CD4-positive, alpha-beta T cell treated with Interleukin-21 for 1 hour (primary cell): ENCODE results near the gene GADD45G.
A peak's percentile ranks its signal among the peaks of the same experiment; 100 is the strongest.

Experiments used
- DNase-seq: peaks from one replicate; pipeline ENCODE4 v3.0.0-alpha.2; 2020

Gene GADD45G

DNA sequence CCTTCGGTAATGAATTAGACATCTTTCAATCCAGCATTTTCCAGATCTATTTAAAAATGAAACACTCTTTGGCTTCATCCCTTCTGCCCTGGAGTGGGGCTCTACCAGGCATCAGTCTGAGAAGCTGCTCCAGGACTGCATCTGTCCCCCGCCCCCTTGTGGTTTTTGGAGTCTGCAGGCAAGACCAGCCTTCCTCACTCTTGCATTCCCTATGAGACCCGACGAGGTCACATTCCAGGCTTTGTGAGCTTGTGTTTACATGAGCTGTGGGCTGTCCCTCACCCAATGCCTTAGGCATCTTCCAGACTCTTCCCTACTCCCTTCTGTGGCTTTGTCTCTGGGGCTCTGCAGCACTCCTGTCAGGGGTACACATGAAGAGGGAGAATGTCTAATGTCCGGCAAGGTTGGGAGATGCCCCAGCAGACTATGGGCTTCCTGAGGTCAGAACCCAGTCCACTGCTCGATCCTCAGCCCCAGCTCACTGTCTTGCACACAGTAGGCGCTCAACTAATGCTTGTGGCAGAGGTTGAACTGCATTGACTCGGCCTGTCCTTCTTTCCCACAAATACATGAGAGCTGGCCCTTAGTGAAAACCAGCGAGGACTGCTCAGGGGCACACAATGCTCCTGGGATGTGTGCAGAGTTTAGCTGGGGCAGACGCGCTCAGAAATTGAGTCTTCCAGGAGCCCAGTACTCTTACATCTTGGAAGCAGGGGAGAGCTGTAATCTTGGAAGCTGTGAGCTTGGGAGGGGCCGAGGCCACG, 11.7 kb upstream of the GADD45G start:
- no peak for DNase-seq

DNA sequence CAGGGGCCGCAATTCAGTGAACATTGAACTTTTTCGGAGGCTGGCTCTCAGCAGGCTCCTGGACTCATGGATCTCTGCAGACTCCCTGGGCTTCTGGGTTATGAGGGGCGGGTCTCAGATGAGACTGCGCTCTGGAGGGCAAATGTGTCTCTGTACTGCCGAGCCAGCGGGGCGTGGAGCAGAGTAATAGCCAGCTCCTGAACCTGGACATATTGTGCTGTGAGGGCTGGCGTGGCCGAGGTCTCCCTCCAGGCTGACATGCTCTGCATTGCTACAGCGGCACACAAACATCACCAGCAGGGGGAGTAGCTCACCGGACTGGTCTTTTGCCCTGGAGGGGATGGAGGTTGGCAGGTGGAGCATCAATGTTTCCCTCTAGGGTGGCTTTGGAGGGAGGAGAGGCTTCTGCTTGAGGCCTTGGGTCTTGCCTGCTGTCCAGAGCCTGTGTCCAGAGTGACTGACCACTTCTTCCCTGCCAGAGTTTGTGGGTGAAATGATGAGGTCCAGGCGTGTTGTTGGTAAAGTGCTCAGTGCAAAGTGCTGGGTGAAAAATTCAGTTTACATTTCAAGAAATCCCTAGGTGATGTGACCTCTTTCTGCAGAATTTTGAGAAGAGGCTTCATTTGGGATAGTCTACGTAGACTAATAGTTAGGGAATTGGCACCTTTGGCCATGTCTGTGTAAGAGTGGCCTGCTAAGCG, 10.9 kb upstream of the GADD45G start:
- peak; percentile 59 for DNase-seq

DNA sequence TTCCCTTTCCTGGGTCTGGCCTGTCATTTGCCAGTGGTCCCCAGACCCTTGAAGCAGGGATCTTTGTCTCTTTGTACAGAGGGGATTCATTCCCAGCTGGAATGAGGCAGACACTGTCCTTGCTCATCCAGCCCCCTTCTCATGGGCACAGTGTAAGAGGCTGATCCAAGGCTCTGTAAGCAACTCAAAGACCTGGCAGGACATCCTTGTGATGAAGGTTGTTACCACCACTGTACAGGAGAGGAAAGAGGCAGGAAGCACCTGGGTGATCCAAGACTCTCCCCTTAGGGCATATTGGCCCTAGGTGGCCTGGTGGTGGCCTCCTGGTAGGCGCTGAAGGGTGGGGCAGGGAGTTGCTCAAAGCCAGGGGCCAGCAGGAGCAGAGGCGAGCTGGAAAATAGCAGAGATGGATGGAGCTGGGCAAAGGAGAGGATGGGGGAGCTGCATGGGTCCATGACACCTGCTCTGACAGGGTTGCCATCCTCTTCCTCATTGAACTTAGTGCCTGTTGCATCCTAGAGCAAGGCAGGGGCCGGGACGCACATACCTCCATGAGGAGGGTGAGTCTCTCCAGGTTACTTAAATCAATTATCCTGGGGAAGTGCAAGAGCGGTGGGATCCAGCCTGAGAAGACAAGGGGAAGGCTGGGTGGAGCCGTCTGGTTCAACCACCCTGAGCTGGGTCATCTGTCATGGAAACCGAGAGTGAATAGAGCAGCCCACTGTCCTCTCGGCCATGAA, 9.8 kb upstream of the GADD45G start:
- DNase-seq, result no peak

DNA sequence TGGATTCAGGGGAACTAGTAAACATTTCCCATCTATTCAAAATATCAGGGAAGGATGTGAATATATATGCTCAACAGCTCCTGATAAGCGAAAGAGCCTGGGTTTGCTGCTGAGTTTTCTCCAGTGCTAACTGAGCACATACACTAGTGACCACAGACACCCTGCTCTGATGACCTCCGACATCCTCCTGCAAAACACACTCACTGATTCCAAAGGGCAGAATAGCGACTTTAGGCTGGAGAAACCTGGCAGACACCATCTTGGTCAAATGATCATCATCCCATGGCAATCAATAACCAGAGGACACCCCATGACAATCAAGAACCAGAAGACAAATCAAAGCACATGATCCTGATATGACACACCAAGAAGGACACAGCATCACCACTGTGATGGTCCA, 9.2 kb upstream of the GADD45G start:
- DNase-seq, result no peak

DNA sequence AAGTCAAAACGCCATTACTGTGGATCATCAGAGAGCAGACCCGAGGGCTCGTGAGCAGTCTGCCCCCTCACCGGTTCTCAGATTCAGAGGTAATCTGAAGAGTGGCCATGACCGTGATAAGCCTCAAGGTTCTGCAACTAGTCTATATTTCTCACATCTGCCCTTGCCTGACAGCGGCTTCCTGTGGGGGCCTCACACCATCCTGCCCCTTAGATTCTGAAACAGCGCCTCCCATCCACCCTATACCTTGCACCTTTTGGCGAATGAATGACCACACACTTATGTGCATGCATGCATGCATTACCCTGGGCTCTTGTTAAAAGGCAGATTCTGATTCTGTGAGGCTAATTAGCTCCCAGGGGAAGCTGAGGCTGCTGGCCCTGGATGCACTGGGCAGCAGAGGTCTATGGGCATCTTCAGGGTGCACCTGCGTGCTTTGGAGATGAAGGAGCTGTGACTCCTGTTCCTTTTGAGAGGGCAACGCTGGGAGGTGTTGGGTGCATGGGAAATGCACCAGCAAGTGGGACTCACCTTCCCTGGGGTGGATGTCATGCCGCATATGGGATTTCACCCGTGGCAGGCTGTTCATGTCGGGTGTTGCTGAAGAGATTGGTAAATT, 7.8 kb upstream of the GADD45G start:
- DNase-seq, result no peak

DNA sequence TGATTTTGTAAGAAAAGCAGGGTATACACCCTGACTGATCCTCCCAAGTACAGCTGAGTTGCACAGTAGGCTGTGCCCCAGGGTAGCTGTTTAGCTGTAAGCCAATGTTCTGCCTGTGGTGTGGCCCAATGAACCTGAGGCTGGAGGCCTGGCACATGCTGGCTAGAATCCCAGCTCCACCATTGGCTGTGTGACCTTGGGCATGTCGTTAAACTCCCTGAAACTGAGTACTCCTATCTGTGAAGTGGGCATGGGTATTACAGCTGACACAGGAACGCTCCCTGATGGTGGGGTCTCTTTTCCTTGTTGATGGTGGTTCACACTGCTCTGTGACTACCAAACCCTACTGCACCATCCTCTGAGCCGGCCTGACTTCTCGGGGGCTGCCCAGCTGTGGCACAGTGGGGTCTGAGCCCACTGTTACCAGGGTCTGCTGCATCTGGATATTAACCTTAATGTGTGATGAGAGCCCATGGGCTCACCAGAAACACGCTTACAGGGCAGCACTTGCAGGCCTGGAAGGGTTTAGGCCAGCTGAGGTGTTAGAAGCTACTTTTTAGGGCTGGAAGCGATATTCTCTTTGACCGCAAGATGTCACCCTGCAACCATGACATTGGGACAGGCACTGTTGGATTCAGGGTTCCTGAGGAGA, 7.0 kb upstream of the GADD45G start:
- DNase-seq, result peak; percentile 65

DNA sequence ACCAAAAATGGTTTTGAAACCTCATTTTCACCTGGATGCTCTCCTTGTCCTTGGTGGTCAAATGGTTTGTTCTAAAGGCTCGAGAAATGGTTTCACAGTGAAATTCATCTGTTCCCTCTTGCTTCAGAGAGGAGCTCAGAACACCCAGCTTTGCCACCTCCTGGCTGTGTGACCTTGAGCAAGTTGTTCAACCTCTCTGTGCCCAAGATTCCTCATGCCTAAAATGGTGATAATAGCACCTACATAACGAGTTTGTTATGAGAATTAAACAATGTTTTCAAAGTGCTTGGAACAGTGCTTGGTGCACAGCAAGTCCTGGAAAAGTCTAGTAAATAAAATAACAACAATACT, 6.5 kb upstream of the GADD45G start:
- no peak for DNase-seq

DNA sequence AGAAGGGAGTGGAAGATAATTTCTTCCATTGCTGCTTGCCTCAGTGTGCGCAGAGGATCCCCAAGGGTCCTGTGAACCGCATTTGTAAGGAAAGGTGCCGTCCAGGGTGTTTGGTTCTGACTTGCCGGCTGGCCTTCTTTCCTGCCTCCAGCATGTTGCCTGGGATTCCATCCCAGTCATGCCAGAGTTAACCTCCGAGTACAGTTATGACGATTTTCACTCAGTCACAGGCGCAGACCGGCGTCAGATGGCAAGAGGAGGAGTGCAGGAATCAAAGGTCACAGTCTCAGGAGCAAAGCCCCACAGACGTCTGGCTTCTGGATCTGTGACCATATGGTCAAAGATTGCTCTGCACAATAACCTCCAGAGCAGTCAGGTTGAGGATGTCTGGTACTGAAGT, 5.9 kb upstream of the GADD45G start:
- DNase-seq, result no peak

DNA sequence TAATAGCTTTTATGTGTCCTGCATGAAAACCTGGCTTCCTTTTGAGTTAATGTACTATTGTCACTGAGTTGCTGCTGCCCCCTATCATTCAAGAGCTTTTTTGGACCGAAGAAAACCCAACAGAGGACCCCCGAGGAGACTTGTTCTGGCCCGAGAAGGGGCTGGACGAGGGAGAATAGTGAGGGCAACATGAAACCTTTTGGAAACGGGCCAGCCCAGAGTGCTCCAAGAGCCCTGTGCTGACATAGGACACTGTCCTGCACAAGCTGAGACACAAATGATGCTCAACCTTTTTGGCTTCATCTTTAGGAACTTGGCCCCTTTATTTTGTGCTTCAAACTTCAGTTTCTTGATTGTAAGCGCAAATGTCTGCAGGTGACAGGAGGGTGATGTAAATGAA, 4.0 kb upstream of the GADD45G start:
- no peak for DNase-seq

DNA sequence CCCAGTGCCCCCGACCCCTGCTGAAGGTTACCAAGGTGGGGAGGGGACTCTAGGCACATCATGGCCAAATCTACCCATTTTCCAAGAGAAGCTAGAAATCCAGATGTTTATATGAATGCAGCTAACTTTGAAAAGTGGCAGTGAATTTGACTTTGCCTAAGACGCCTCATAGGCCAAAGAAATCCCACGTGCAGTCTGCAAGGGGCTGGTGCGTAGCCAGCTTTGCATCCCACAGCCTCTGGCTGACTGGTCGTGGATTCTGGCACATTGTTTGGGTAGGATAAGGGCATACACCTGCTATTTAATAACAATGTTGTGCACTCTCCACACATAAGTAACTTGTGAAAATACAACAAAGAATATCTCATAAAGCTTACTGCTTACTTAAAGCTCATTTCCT, 3.5 kb upstream of the GADD45G start:
- DNase-seq, result no peak

DNA sequence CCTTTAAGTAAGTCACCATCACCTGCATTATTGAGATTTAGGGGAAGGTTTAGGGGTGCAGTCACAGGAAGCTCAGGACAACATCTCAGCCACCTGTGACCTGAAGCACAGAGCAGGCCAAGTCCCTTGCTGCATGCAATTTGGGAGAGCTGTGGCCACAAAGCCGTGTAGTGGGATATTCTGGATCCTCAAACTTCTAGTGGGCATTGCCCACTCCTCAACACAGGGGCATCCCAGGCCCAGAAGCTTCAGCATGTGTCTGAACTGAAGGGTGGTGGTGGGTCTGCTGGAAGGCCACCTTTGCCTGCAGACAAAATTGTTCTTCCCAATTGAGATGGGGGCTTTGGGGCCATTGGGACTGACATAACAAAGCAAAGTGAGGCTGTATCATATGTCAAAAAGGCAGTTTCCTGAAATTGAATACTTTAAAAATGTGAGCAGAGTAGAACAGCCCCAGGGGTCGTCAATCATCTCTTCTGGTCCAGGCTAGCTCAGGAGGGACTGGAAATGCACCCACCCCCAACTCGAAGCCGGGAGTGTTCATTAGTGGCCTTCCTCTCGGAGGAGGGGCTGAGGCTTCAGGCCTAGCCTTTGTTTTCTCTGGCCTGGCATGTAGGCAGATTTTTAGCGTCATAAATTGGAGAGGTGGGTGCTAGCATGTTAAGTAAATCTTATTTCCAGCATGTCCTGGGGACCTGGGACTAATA, 2.8 kb upstream of the GADD45G start:
- no peak for DNase-seq

DNA sequence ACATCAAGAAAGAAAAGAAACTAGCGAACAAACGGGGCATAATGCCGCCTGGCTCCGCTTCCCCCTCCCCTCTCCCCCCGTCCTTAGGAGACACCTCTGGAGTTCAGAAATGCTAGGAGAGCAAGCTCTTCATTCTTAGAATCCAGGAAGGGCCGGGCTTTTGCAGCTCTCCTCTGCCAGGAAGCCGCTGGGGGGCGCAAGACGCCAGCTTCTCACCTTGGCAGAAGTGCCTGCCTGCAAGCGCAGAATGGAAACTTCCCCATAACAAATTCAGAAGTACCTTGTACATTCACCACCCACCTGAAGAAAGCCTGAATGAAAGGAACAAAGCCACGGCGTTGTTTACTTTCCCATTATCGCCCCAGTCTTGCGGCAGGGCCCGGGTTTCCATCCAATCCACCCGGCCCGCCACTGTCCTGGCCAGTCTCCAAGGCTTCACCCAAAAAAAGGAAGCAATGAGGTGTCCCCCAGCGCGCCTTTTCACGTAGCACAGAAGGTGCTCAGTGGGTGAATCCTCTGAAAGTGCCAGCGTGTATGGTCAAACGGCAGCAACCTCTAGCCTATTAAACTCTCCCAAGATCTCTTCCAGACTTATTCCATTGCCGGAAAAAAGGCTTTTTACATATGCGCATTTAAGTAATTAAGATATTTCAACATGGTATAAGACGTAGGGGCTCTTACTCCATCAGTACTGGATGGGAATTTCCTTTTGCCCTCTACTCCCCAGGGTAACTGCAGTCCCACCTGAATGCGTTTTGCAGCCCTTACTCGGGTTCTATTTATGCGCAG, 1.6 kb upstream of the GADD45G start:
- peak; percentile 84 for DNase-seq

DNA sequence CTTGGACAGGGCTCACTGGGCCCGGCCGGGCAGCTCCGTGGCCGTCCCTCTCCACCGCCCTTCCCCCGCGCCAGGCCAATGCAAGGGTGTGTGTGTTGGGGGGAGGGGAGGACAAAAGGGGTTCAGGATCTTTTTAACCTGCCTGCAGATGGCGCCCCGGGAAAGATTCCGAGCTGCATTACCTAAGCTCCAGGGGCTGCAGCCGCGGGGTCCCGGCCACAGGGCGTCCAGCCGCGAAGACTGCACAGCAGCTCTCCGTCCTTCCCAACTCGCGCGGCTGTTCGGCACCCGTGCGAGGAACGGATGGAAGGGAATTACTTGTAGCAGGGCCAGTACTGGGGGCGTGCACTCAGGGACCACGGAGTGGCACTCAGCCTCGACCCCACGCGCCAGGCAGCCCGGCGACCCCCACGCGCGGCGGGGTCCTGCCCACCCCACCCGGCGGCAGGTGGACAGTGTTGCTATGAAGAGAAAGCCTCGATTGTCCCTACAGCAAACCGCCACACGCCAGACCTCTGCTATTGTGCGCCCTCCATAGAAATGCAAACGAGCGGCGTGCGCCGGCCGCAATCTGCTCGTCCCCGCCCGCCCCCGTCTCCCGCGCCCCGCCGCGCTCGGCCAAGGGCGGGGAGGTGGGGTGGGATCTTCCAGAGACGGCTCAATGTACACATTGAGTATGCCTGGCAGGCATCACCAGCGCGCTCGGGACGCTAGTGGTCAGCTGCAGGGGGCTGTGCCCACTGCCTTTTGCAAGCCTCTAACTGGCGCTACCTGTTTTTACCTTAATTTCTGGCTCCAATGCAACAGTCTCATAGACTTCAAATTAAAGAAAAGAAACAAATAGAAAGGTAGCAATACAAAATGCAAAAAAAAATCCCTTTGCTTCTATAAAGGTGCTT, 796 bp upstream of the GADD45G start:
- peak; percentile 50 for DNase-seq

DNA sequence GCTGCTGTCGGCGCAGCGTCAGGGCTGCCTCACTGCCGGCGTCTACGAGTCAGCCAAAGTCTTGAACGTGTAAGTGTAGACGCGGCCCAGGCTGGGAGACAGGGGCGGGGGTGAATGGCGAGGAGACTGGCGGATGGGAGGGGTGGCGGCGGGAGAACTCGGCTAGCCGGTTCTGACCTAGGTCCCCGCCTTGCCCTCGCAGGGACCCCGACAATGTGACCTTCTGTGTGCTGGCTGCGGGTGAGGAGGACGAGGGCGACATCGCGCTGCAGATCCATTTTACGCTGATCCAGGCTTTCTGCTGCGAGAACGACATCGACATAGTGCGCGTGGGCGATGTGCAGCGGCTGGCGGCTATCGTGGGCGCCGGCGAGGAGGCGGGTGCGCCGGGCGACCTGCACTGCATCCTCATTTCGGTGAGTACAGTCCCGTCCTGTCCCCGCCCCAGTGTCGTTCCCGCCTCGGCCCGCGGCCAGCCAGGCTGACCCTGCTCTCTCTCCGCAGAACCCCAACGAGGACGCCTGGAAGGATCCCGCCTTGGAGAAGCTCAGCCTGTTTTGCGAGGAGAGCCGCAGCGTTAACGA, 745 bp downstream of the GADD45G start:
- peak; percentile 39 for DNase-seq

DNA sequence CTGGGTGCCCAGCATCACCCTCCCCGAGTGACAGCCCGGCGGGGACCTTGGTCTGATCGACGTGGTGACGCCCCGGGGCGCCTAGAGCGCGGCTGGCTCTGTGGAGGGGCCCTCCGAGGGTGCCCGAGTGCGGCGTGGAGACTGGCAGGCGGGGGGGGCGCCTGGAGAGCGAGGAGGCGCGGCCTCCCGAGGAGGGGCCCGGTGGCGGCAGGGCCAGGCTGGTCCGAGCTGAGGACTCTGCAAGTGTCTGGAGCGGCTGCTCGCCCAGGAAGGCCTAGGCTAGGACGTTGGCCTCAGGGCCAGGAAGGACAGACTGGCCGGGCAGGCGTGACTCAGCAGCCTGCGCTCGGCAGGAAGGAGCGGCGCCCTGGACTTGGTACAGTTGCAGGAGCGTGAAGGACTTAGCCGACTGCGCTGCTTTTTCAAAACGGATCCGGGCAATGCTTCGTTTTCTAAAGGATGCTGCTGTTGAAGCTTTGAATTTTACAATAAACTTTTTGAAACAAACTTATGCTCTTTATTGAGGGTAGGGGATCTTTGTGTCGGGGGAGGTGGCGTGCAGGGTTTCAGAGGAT, 1.3 kb downstream of the GADD45G start:
- DNase-seq, result peak; percentile 32

DNA sequence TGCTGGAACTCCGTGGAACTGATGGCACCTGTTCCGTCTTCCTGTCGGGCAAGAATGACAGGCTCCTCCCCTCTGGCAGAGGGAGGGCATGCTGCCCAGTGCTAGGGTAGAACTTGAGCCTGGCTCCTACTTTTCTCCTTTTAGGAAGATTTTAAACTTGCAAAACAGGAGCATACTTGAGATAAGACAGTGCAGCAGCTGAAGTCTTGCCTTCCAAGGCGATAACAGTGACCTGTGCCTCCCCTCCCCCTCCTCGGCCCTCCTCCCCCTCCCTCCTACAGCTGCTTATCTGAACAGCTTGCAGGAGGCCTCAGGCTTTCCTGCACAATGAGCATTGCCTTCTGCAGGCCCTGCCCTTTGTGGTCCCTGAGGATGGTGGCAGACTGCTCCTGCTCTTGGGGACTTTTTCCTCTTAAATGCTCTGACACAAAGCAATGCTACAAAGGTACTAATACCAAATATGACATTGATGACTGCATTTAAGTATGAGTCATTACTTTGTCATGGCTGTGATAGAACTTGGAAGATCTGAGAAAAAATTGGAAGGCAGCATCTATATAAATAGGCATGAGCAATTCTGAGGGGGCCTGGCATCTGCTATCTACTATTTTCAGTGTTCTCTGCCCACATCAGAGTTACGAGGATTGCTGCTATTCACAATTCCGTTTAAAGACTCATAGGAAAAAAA, 2.0 kb downstream of the GADD45G start:
- DNase-seq, result peak; percentile 3

DNA sequence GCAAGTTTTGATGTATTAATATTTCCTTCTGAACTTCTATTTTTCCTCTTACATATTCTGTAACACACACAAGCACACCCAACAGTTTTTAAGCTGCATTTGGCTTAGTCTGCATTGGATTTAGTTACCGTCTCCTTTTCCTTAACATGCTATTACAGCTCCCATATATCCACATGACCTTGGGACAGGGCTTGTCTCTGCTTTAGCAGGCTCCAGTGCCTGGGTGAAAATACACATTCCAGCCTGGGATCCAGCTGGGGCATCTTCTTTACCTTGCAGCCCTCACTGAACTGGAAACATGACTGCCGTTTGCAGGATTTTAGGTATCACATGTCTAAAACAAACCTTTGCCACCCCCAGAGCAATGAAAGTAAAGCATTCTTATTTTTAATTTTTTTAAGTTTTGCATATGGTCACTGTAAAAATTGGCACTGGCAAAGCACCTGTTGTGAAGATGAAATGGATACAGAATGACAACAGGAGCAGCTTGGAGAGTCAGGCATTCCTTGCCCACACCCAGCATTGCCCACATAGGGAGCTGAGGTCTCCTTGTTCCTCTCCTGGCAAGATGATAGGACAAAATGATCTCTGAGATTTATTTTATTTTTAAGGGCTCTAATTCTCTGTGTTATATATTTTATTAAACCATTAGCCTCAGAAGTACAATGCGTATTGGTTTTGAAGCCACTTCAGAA, 4.0 kb downstream of the GADD45G start:
- DNase-seq, result no peak

DNA sequence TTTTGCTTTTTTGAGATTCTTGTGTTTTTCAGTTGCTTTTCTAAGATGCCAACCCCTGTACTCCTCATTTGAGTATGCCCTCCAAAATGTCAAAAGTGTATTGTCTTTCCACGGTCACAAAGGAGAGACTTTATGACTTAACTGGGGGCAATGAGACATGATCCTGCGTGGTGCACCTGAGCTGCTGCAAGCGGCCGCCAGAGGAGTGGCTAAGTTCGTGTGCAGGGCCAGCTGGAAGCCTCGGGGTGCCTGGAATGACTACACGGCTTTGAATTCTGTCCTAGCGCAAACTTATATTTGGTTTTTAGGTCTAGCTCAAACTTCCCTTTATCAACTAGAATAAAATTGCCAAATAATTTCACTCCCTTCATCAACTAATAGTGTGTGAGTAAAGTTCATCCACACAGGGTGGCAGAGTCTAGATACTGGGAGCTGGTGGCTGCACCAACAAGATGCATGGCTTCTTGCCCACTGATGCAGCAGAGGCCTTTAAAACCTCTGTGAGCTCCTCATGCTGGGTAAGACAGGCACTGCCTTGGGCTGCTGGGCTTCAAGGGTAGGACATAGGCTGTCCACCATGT, 4.7 kb downstream of the GADD45G start:
- no peak for DNase-seq
